Measurements from ENCODE around the gene TMEM269. TPM values are rescaled to one million over a fixed set of nuclear protein-coding genes. Genes with fewer than 3 reads are reported as not detected.

TMEM269 gene
- total and polyA plus RNA-seq, 4 experiments from 2014 or later: 0.35 to 0.36 TPM; not detected in 2

DNA sequence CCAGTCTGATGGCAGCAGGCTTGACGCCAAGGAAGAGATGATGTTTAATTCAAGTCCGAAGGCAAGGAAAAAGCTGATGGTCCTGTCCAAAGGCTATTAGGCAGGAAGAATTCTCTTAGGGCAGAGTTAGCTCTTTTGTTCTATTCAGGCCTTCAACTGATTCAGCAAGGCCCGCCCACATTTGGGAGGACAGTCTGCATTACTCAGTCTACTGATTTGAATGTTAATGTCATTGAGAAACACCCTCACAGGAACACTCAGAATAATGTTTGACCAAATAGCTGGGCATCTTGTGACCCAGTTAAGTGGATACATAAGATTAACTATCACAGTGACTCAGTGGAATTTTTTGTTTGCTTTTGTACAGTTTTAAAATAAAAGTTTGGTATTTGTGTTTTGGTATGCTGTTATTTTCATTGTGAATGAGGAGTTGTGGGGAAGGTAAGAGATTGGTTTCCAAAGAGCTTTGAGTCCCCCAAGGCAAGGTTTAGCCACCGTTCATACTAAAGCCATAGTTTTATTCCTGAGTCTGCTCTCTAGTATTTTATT is 59.9 kb downstream of the TMEM269 start:
- ChIA-PET POLR2A (ENCODE audit: partially characterized antibody) (interaction anchor here (0.8 to 6.4 kb wide), 2 partner anchors 78 to 83 kb away, joined by 4 to 58 read pairs; partner anchors contain the start of genes C1orf50 and P3H1), CTCF (ENCODE audit: partially characterized antibody) (interaction anchor here (1.3 kb wide), 1 partner anchor 9 kb away, joined by 3 read pairs; no protein-coding TSS in a partner anchor)
- H3K4me1 Mint-ChIP-seq: peaks cover 23 to 34% (median 32%) of the 10 kb centered on the region in 4 donors
- no peak overlapping the region for H3K27ac Mint-ChIP-seq
- no peaks in the 10 kb centered on the region for H3K9me3 Mint-ChIP-seq
- H3K27me3 Mint-ChIP-seq: no peaks in the 10 kb centered on the region
- no peak overlapping the region for H3K4me3 Mint-ChIP-seq
- no peak for DNase-seq
- H3K36me3 ChIP-seq (ENCODE audit: insufficient read depth, low read length): peaks cover under 1% of the 10 kb centered on the region
- intact Hi-C loops (cut with micrococcal nuclease): loop anchor here (5.0 kb wide), 2 partner anchors 78 to 1482 kb away; partner anchors contain the start of gene FOXO6
- H3K9me3 ChIP-seq (ENCODE audit: control insufficient read depth in 1 of 2, low read length in 2 of 2): no peaks in the 10 kb centered on the region
- no peaks in the 10 kb centered on the region for H3K27me3 ChIP-seq (ENCODE audit: insufficient read depth, low read length)
- H3K4me1 ChIP-seq (ENCODE audit: insufficient read depth, low read length): peaks cover 23% of the 10 kb centered on the region
- H3K36me3 Mint-ChIP-seq: peaks cover 18% of the 10 kb centered on the region in 2 donors
- no peak overlapping the region for H3K4me3 ChIP-seq (ENCODE audit: low read length in 2 of 2)
- H3K27ac ChIP-seq (ENCODE audit: low read depth, low read length): no peak overlapping the region

DNA sequence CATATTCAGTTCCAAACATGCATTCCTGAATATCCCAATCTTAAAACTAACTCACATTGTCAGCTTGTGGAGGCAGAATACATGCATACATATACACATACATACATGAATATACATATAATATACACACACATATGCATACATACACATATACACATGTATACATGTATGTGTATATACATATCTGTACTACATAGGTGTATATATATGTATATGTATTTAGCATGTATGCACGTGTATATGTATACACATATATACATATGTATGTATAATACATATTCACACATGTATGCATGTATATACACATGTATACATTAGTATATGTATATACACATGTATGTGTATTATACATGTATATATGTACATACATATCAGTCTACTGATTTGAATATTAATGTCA is 60.4 kb downstream of the TMEM269 start:
- Histone ChIP-seq H3K4me1 (ENCODE audit: insufficient read depth, low read length) (peaks cover 23% of the 10 kb centered on the region), H3K36me3 (ENCODE audit: insufficient read depth, low read length) (peaks cover 6% of the 10 kb centered on the region), H3K9me3 (ENCODE audit: control insufficient read depth in 1 of 2, low read length in 2 of 2) (no peaks in the 10 kb centered on the region), H3K27ac (ENCODE audit: low read depth, low read length) (no peak overlapping the region), H3K4me3 (ENCODE audit: low read length in 2 of 2) (no peak overlapping the region), H3K27me3 (ENCODE audit: insufficient read depth, low read length) (no peaks in the 10 kb centered on the region)
- Mint-ChIP-seq H3K36me3 (peaks cover 21 to 22% of the 10 kb centered on the region in 2 donors), H3K4me1 (peaks cover 27 to 38% (median 35%) of the 10 kb centered on the region in 4 donors), H3K9me3 (peaks cover 0 to 2% (median 0%) of the 10 kb centered on the region in 8 donors), H3K27ac (no peak overlapping the region), H3K27me3 (no peaks in the 10 kb centered on the region), H3K4me3 (no peak overlapping the region)
- no peak for DNase-seq
- intact Hi-C loops (cut with micrococcal nuclease): loop anchor here (5.0 kb wide), 2 partner anchors 77 to 1483 kb away; partner anchors contain the start of gene FOXO6
- CTCF ChIA-PET (ENCODE audit: partially characterized antibody): interaction anchor here (1.1 to 1.5 kb wide), 3 partner anchors 12 to 228 kb away, joined by 4 to 6 read pairs (median 4); no protein-coding TSS in a partner anchor
- POLR2A ChIA-PET (ENCODE audit: partially characterized antibody): interaction anchor here (0.8 to 6.4 kb wide), 4 partner anchors 10 to 87 kb away, joined by 4 to 58 read pairs (median 5); partner anchors contain the start of genes C1orf50 and P3H1

DNA sequence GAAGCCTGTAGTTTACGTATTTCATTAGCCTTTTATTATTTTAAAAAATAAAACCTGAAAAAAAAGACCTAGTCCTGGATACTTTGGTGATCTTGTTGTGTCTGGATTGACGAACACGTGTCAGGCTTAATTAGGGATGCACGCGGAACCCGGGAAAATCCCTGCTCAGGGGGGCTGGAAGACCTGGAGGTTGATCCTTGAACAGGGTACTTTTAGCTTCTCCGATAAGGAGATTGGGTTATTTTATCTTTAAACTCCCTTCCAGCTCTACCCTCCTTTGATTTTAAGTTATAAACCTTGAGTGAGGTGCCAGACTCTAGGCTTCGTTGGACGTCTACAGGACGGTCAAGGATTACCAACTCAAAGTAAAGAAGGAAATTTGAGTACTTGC is 61.1 kb downstream of the TMEM269 start:
- peaks cover 27 to 38% (median 35%) of the 10 kb centered on the region in 4 donors for H3K4me1 Mint-ChIP-seq
- ChIA-PET POLR2A (ENCODE audit: partially characterized antibody) (interaction anchor here (0.5 to 6.4 kb wide), 17 partner anchors 10 to 609 kb away, joined by 3 to 58 read pairs (median 4); partner anchors contain the start of genes C1orf50, CCDC30, ERMAP and HYI), CTCF (ENCODE audit: partially characterized antibody) (interaction anchor here (0.8 to 3.4 kb wide), 18 partner anchors 10 to 307 kb away, joined by 3 to 27 read pairs (median 3); partner anchors contain the start of genes C1orf50, ERMAP and P3H1)
- H3K27ac ChIP-seq (ENCODE audit: low read depth, low read length): peak overlapping the region; percentile 72
- peak overlapping the region; percentile 74 to 84 for H3K4me3 ChIP-seq (ENCODE audit: low read length in 2 of 2)
- peak overlapping the region; percentile 91 to 98 (median 96) for H3K4me3 Mint-ChIP-seq
- intact Hi-C loops (cut with micrococcal nuclease): loop anchor here (1.0 to 5.0 kb wide), 6 partner anchors 30 to 1484 kb away; partner anchors contain the start of genes C1orf50, CFAP57, EBNA1BP2 and FOXO6
- H3K36me3 ChIP-seq (ENCODE audit: insufficient read depth, low read length): peaks cover 6% of the 10 kb centered on the region
- no peaks in the 10 kb centered on the region for H3K27me3 Mint-ChIP-seq
- H3K27me3 ChIP-seq (ENCODE audit: insufficient read depth, low read length): no peaks in the 10 kb centered on the region
- no peaks in the 10 kb centered on the region for H3K9me3 ChIP-seq (ENCODE audit: control insufficient read depth in 1 of 2, low read length in 2 of 2)
- H3K9me3 Mint-ChIP-seq: peaks cover 0 to 2% (median 0%) of the 10 kb centered on the region in 8 donors
- H3K36me3 Mint-ChIP-seq: peaks cover 25 to 29% of the 10 kb centered on the region in 2 donors
- no peak for DNase-seq
- H3K27ac Mint-ChIP-seq: peak overlapping the region; percentile 59 to 95 (median 86)
- H3K4me1 ChIP-seq (ENCODE audit: insufficient read depth, low read length): peaks cover 23% of the 10 kb centered on the region

DNA sequence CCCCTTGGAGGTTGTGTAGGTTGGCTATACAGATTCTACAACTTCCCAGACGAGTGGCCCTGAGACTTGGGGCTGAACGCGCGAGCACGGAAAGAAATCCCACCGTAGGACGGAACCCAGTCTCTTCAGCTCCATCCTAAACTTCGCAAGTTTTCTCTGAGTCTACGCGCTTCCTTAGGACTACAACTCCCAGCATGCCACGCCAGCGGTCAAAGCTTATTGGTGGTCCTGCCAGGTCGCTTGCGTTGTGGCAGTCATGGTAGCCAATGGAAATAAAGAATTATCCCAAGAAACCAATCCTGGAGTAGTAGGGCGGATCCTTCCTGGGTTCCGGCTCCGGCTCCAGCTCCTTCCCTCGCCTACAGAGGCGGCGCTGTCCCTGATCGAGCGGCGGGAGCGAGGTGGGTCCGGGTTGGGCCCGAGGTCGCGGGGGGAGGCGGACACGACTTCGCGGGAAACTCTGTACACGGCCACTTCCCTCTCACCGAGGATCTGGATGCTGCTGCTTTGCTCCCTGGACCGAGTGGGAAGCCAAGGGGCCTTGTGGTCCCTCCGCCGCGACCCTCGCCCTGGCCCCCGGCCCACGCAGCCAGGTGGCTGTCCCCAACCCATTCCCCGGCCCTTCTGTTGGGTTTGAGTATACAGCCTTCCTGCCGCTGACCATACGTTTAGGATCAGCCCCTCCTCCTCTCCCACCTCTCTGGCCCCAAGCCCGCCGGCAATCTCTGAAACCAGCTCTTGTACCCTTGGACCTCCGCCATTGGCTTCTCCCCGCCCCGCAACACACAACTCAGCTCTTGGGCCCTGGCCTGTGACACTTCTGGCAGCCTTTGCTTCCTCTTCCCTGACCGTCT is 61.7 kb downstream of the TMEM269 start, which contains the start of gene ZNF691:
Gene ZNF691 (plus strand): TSS at position 357 of the 854 bp plus-strand sequence. CDS start 3,046 bp downstream, outside the sequence.
- Histone ChIP-seq H3K27me3 (ENCODE audit: insufficient read depth, low read length) (no peaks in the 10 kb centered on the region), H3K36me3 (ENCODE audit: insufficient read depth, low read length) (peaks cover 6% of the 10 kb centered on the region), H3K9me3 (ENCODE audit: control insufficient read depth in 1 of 2, low read length in 2 of 2) (no peaks in the 10 kb centered on the region), H3K4me3 (ENCODE audit: low read length in 2 of 2) (peak within 1 kb of the TSS; percentile 74 to 84), H3K27ac (ENCODE audit: low read depth, low read length) (peak within 1 kb of the TSS; percentile 72), H3K4me1 (ENCODE audit: insufficient read depth, low read length) (peaks cover 23% of the 10 kb centered on the region)
- DNase-seq: peak; percentile 88 to 94 (median 89)
- no peaks in the 10 kb centered on the region for H3K27me3 Mint-ChIP-seq
- ChIA-PET CTCF (ENCODE audit: partially characterized antibody) (interaction anchor here (0.7 to 3.4 kb wide), 21 partner anchors 8 to 306 kb away, joined by 3 to 27 read pairs (median 3); partner anchors contain the start of genes C1orf50, ERMAP and P3H1), POLR2A (ENCODE audit: partially characterized antibody) (interaction anchor here (0.5 to 6.4 kb wide), 16 partner anchors 11 to 608 kb away, joined by 3 to 58 read pairs (median 4); partner anchors contain the start of genes C1orf50, CCDC30, ERMAP and HYI)
- peak within 1 kb of the TSS; percentile 91 to 98 (median 96) for H3K4me3 Mint-ChIP-seq
- H3K36me3 Mint-ChIP-seq: peaks cover 29 to 35% of the 10 kb centered on the region in 2 donors
- H3K9me3 Mint-ChIP-seq: peaks cover 0 to 2% (median 0%) of the 10 kb centered on the region in 8 donors
- intact Hi-C loops (cut with micrococcal nuclease): loop anchor here (1.0 to 5.0 kb wide), 6 partner anchors 30 to 1484 kb away; partner anchors contain the start of genes C1orf50, CFAP57, EBNA1BP2 and FOXO6
- peaks cover 27 to 38% (median 35%) of the 10 kb centered on the region in 4 donors for H3K4me1 Mint-ChIP-seq
- peak within 1 kb of the TSS; percentile 59 to 95 (median 86) for H3K27ac Mint-ChIP-seq

DNA sequence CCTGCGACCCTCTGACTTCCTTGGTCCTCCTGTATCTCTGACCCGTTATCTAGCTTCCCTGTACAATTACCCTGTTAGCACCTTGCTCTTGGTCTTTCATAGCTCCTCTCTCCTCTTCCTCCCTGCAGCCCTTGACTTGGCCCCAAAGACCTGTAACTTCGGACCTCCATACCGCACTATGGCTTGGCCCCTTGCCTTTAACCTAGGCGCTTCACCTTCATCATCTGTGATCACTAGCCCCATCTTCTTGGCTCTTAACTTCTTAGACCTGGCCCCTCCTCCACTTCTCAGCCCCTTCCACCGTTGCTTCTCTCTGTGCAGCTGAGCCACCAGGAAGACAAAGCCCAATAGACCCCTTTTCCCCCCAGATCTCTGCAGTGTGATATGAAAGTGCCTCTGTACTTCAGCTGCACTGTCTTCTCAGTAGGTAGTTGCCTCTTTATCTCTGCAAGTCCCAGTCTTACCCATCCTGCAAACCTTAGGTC is 62.4 kb downstream of the TMEM269 start:
- Histone ChIP-seq H3K4me3 (ENCODE audit: low read length in 2 of 2) (peak overlapping the region; percentile 54 to 74), H3K27me3 (ENCODE audit: insufficient read depth, low read length) (no peaks in the 10 kb centered on the region), H3K9me3 (ENCODE audit: control insufficient read depth in 1 of 2, low read length in 2 of 2) (no peaks in the 10 kb centered on the region), H3K4me1 (ENCODE audit: insufficient read depth, low read length) (peaks cover 23% of the 10 kb centered on the region), H3K36me3 (ENCODE audit: insufficient read depth, low read length) (peaks cover 6% of the 10 kb centered on the region), H3K27ac (ENCODE audit: low read depth, low read length) (peak overlapping the region; percentile 72)
- Mint-ChIP-seq H3K9me3 (peaks cover 0 to 2% (median 0%) of the 10 kb centered on the region in 8 donors), H3K27me3 (no peaks in the 10 kb centered on the region), H3K36me3 (peaks cover 32 to 34% of the 10 kb centered on the region in 2 donors), H3K27ac (peak overlapping the region; percentile 59 to 95 (median 86)), H3K4me3 (peak overlapping the region; percentile 91 to 98 (median 96)), H3K4me1 (peaks cover 27 to 38% (median 35%) of the 10 kb centered on the region in 4 donors)
- ChIA-PET CTCF (ENCODE audit: partially characterized antibody) (interaction anchor here (0.7 to 3.4 kb wide), 9 partner anchors 9 to 228 kb away, joined by 3 to 27 read pairs (median 6); partner anchors contain the start of genes C1orf50 and P3H1), POLR2A (ENCODE audit: partially characterized antibody) (interaction anchor here (1.0 to 6.4 kb wide), 10 partner anchors 15 to 607 kb away, joined by 3 to 58 read pairs (median 6); partner anchors contain the start of genes C1orf50, ERMAP, HYI and P3H1)
- no peak for DNase-seq
- intact Hi-C loops (cut with micrococcal nuclease): loop anchor here (2.0 to 5.0 kb wide), 3 partner anchors 75 to 1485 kb away; partner anchors contain the start of genes FOXO6 and YBX1

All from CD4-positive, alpha-beta memory T cell (primary cell).